Activated T-cell treated with anti-CD3 and anti-CD28 coated beads, Interleukin-2, amount 50 U/mL, for 72 hours (primary cell): ENCODE results near the gene SRMS. TPM values are rescaled to one million over a fixed set of nuclear protein-coding genes. Genes with fewer than 3 reads are reported as not detected.

Source experiments
- ATAC-seq, 2 donors: fragments of 150-1000 bp; cut with Tn5 transposase; replicated peaks in 1 of 2; 2 replicates each; pipeline ENCODE4 v1.10.0; 2021; ENCODE audit warnings: moderate library complexity in 2 of 2, mild to moderate bottlenecking in 1 of 2
- DNase-seq, 2 donors: peaks; one replicate each; pipeline ENCODE4 v3.0.0; 2021 to 2022; ENCODE audit warnings: mixed read lengths in 1 of 2
- H3K27ac Mint-ChIP-seq: one replicate; pipeline ENCODE4 v1.8.0; 2022; ENCODE audit warnings: mild to moderate bottlenecking, moderate library complexity, mixed read lengths
- H3K27me3 Mint-ChIP-seq: one replicate; pipeline ENCODE4 v1.8.0; 2022; ENCODE audit warnings: low read depth, mixed read lengths
- H3K36me3 Mint-ChIP-seq, 2 donors: one replicate each; pipeline ENCODE4 v1.8.0; 2022; ENCODE audit warnings: mixed read lengths in 2 of 2, mild to moderate bottlenecking in 1 of 2; ENCODE audit not compliant: insufficient read depth in 2 of 2
- H3K4me1 Mint-ChIP-seq: one replicate; pipeline ENCODE4 v1.8.0; 2022; ENCODE audit warnings: low read depth, mixed read lengths
- H3K4me3 Mint-ChIP-seq, 2 donors: one replicate each; pipeline ENCODE4 v1.8.0; 2022; ENCODE audit warnings: mild to moderate bottlenecking in 2 of 2, mixed read lengths in 2 of 2, moderate library complexity in 2 of 2
- H3K9me3 Mint-ChIP-seq, 2 donors: one replicate each; pipeline ENCODE4 v1.8.0; 2022; ENCODE audit warnings: mixed read lengths in 2 of 2
- total RNA-seq, 2 donors: library from RNA; stranded (reverse); gene quantifications; one replicate each; pipeline ENCODE4 v1.2.3, GENCODE V29; 2022

The SRMS gene
- total RNA-seq, 2 donors from 2014 or later = not detected

GRCh38 chr20:63505723-63506122, 41.8 kb downstream of the SRMS start:
- DNase-seq (no peak), ATAC-seq (no peak)
- H3K9me3 Mint-ChIP-seq = peaks cover 2 to 5% of the 10 kb centered on the region in 2 donors
- no peak overlapping the region for H3K4me3 Mint-ChIP-seq
- peaks cover 0 to 2% of the 10 kb centered on the region in 2 donors for H3K36me3 Mint-ChIP-seq
- peaks cover 41% of the 10 kb centered on the region for H3K27me3 Mint-ChIP-seq
- no peaks in the 10 kb centered on the region for H3K4me1 Mint-ChIP-seq
- H3K27ac Mint-ChIP-seq = no peak overlapping the region

GRCh38 chr20:63505281-63505680, 42.3 kb downstream of the SRMS start:
- Mint-ChIP-seq H3K36me3 (peaks cover 0 to 2% of the 10 kb centered on the region in 2 donors), H3K27ac (no peak overlapping the region), H3K27me3 (peaks cover 36% of the 10 kb centered on the region), H3K9me3 (peaks cover 2 to 5% of the 10 kb centered on the region in 2 donors), H3K4me3 (no peak overlapping the region), H3K4me1 (no peaks in the 10 kb centered on the region)
- DNase-seq (no peak), ATAC-seq (no peak)

DNA sequence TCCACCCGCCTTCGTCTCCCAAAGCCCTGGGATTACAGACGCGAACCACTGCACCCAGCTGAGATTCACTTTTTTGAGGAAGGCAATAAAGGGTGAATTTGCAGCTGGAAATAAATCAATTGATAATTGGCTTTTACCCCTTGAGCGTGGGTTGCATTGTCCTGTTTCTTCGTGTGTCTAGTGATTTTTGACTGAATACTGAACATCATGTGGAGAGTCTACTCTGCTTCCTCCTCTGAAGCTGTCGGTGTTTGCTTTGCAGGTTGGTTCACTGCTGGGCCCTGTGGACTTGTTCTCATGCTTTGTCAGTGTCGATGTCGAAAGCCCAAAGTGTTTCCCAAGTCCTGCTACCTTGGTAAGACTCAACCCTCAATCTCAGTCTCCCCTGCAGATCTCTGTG, 42.9 kb downstream of the SRMS start:
- no peak overlapping the region for H3K4me3 Mint-ChIP-seq
- peaks cover 30% of the 10 kb centered on the region for H3K27me3 Mint-ChIP-seq
- no peaks in the 10 kb centered on the region for H3K4me1 Mint-ChIP-seq
- DNase-seq = no peak
- peaks cover 2 to 5% of the 10 kb centered on the region in 2 donors for H3K9me3 Mint-ChIP-seq
- peaks cover 0 to 2% of the 10 kb centered on the region in 2 donors for H3K36me3 Mint-ChIP-seq
- no peak for ATAC-seq
- H3K27ac Mint-ChIP-seq = no peak overlapping the region

DNA sequence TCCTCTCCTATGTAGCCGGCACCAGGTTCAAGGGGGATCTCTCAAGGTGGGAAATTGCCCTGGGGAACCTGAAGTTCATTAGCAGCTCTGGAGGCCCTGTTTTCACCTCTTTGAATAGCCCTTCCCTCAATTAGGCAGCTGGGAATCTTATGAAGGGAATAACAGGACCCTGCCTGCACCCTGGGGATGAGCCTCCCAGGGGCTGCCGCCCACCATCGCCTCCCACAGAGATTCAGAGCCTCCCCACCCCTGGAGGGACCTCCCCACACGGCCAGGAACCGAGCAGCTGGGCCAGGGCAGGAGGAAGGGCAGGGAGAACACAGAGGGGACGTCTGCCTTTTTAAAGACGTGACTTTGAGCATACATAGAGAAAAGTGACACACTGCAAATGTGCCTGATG, 44.0 kb downstream of the SRMS start:
- DNase-seq (no peak), ATAC-seq (no peak)
- Mint-ChIP-seq H3K4me1 (no peaks in the 10 kb centered on the region), H3K9me3 (peaks cover 2 to 5% of the 10 kb centered on the region in 2 donors), H3K27me3 (peaks cover 22% of the 10 kb centered on the region), H3K4me3 (no peak overlapping the region), H3K27ac (no peak overlapping the region), H3K36me3 (peaks cover 0 to 2% of the 10 kb centered on the region in 2 donors)

GRCh38 chr20:63502671-63503172, 44.8 kb downstream of the SRMS start:
- DNase-seq (no peak), ATAC-seq (no peak)
- Mint-ChIP-seq H3K9me3 (peaks cover 2 to 5% of the 10 kb centered on the region in 2 donors), H3K4me3 (no peak overlapping the region), H3K27ac (no peak overlapping the region), H3K27me3 (peaks cover 20% of the 10 kb centered on the region), H3K4me1 (no peaks in the 10 kb centered on the region), H3K36me3 (peaks cover 0 to 2% of the 10 kb centered on the region in 2 donors)

DNA sequence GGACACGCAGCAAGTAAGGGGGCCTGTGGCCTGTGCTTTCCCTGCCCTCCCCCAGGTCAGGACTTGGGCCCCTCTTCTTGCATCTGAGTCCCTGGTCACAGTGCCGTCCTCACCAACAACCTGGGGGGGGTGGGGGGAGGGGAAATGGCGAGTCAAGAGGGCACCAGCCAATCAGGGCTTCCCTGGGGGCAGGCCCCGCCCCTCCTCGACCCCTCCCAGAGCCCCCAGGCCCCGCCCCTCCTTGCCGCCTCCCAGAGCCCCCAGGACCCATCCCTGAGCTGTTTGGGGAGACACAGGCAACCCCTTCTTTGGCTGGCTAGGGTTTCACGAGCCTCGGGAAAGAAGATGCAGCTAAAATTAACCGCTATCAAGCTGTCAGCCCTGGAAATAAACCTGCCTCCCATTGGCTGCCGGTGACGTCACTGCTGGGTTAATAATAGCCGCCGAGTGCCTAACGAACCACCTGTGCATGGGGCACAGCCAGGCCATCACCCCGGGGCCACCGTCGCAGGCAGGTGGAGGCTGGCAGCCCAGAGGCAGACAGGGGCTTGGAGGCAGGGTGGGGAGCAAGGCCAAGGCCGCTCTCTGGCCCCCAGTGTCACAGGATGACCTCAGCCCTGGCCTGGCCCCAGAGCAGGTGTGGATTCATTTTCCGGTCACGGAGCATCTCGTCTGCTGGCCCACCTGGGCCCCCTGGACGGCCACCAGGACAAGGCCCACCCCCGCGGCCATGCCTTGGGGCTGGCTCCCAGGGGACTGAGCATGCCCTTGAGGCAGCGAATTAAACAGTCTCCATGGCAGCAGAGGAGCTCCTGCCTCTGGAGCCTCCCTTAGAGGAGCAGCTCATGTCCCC, 45.5 kb downstream of the SRMS start:
- Mint-ChIP-seq H3K27ac (no peak overlapping the region), H3K9me3 (peaks cover 2 to 5% of the 10 kb centered on the region in 2 donors), H3K27me3 (peaks cover 24% of the 10 kb centered on the region), H3K36me3 (peaks cover 0 to 2% of the 10 kb centered on the region in 2 donors), H3K4me3 (no peak overlapping the region), H3K4me1 (no peaks in the 10 kb centered on the region)
- DNase-seq (no peak), ATAC-seq (no peak)

- H3K36me3 Mint-ChIP-seq = peaks cover 0 to 2% of the 10 kb centered on the region in 2 donors
- H3K4me1 Mint-ChIP-seq = no peaks in the 10 kb centered on the region
- peak overlapping the region in 1 of 2 donors; percentile 32 for H3K4me3 Mint-ChIP-seq
- ATAC-seq (no peak), DNase-seq (no peak)
- H3K9me3 Mint-ChIP-seq = peaks cover 2 to 5% of the 10 kb centered on the region in 2 donors
- peaks cover 27% of the 10 kb centered on the region for H3K27me3 Mint-ChIP-seq
- H3K27ac Mint-ChIP-seq = no peak overlapping the region
Observed at GRCh38 chr20:63500902-63501817, 46.4 kb downstream of the SRMS start.

DNA sequence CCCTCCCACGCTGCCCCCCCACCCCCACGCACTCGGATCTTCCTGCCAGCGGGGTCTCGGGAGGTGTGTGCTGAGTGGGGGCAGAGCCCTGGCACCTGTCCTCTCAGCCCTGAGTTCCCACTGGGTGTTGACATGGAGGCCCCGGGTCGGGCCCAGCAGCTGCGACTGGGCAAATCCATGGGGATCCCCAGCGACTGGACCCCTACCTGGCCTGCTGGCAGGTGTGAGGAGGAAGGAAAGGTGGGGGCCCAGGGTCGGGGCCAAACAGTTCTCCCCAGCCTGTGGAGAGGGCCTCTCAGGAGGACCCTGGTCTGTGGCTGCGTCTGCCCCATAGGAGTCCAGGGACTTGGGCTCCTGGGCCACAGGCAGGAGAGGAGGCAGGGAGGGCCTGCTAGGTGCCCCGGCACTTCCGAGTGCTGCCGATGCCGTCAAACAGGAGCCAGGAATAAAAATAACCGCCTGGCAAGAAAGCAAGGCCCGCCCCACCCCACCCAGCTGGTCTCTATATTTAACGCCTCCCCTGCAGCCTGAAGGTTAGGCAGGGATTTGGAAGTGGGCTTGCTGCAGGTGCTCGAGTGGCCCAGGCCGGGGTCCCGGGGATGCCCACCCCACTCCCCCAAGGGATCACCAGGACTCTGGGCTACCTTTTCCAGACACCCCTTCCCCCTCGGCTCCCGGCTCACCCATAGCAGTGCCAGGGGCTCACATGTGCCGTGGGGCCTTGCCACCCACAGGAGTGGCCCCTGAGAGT, 47.2 kb downstream of the SRMS start:
- Mint-ChIP-seq H3K4me3 (peak overlapping the region in 1 of 2 donors; percentile 32), H3K27me3 (peaks cover 27% of the 10 kb centered on the region), H3K4me1 (no peaks in the 10 kb centered on the region), H3K9me3 (peaks cover 2 to 5% of the 10 kb centered on the region in 2 donors), H3K36me3 (peaks cover 0 to 2% of the 10 kb centered on the region in 2 donors), H3K27ac (no peak overlapping the region)
- ATAC-seq = no peak
- DNase-seq = no peak

- Mint-ChIP-seq H3K27me3 (peaks cover 19% of the 10 kb centered on the region), H3K4me3 (no peak overlapping the region), H3K36me3 (no peaks in the 10 kb centered on the region), H3K4me1 (no peaks in the 10 kb centered on the region), H3K27ac (no peak overlapping the region), H3K9me3 (peaks cover 0 to 2% of the 10 kb centered on the region in 2 donors)
- ATAC-seq (peak; percentile 13 to 16), DNase-seq (no peak)
Observed at GRCh38 chr20:63499338-63499969, 48.1 kb downstream of the SRMS start.

DNA sequence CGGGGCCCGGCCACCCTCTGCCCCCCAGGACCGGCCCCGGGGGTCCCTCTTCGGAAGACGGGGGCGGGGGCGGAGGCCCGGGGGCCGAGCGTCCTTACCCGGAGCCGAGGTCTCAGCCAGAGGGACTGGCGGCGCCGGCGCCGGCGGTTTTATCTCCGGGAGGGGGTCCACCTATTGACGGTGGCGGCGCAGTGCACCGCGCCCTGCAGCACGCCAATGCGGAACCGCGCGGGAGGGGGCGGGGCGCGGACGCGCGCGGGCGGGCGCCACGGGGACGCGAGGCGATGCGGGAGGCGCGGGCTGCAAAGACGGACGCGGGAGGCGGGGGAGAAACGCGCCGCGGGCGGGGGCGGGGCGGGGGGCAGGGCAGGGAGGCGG, 48.6 kb downstream of the SRMS start, which contains the start of gene EEF1A2:
TSS of gene EEF1A2 (minus strand) at position 124 of the 378 bp plus-strand sequence. CDS start 1,320 bp downstream, outside the sequence.
- Mint-ChIP-seq H3K4me3 (peak within 1 kb of the TSS in 1 of 2 donors; percentile 61), H3K27ac (no peak within 1 kb of the TSS), H3K9me3 (no peaks in the 10 kb centered on the region), H3K36me3 (no peaks in the 10 kb centered on the region), H3K27me3 (peaks cover 19% of the 10 kb centered on the region), H3K4me1 (no peaks in the 10 kb centered on the region)
- DNase-seq = peak; percentile 41 to 44
- ATAC-seq = peak; percentile 32 to 43

- ATAC-seq (no peak), DNase-seq (no peak)
- no peak overlapping the region for H3K27ac Mint-ChIP-seq
- peak overlapping the region in 1 of 2 donors; percentile 61 for H3K4me3 Mint-ChIP-seq
- no peaks in the 10 kb centered on the region for H3K4me1 Mint-ChIP-seq
- H3K9me3 Mint-ChIP-seq = no peaks in the 10 kb centered on the region
- H3K36me3 Mint-ChIP-seq = no peaks in the 10 kb centered on the region
- peaks cover 19% of the 10 kb centered on the region for H3K27me3 Mint-ChIP-seq
Observed at GRCh38 chr20:63497946-63498935, 49.3 kb downstream of the SRMS start.
